ENCODE data around the gene ARHGAP11B.
"Not testable (repeated sequence)": the region's sequence is repeated elsewhere in the genome, so short reads cannot be mapped to it uniquely, and the experiment has no call there.

DNA sequence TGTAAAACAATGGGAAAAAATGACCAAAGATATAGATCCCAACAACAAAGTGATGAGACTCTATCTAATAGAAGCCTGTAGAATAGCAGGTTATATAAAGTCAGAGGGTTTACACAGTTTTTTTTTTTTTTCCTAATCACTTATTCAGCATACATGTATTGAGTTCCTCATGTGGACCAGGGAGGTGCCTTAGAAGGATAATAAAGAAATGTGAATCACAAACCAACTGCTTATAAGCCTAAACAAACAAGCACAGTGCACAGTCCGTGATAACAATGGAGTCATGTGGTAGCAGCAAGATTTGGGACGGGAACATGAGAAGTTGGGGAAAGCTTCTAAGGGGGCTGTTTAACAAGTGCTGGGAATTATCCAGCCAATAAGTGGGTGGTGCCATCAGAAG, 60.7 kb downstream of the ARHGAP11B start:
- TF ChIP-seq, protein P1, sequence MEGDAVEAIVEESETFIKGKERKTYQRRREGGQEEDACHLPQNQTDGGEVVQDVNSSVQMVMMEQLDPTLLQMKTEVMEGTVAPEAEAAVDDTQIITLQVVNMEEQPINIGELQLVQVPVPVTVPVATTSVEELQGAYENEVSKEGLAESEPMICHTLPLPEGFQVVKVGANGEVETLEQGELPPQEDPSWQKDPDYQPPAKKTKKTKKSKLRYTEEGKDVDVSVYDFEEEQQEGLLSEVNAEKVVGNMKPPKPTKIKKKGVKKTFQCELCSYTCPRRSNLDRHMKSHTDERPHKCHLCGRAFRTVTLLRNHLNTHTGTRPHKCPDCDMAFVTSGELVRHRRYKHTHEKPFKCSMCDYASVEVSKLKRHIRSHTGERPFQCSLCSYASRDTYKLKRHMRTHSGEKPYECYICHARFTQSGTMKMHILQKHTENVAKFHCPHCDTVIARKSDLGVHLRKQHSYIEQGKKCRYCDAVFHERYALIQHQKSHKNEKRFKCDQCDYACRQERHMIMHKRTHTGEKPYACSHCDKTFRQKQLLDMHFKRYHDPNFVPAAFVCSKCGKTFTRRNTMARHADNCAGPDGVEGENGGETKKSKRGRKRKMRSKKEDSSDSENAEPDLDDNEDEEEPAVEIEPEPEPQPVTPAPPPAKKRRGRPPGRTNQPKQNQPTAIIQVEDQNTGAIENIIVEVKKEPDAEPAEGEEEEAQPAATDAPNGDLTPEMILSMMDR (IDR thresholded peaks at IDR 0.05; ENCODE audit: poor library complexity, severe bottlenecking): not testable (repeated sequence)
- not testable (repeated sequence) for TF ChIP-seq POLR2AphosphoS5 (IDR thresholded peaks at IDR 0.05)

Measured in neural cell (in vitro differentiated cells).